Calu3 (cell line): ENCODE data around the gene GGNBP2. TPM values are rescaled to one million over a fixed set of nuclear protein-coding genes. Genes with fewer than 3 reads are reported as not detected.
A peak's percentile ranks its signal among the peaks of the same experiment; 100 is the strongest.

Experiments
- BruUV-seq: library from RNA; stranded (reverse); fragments of 400-500 nt; replicated peaks from 2 replicates; lab custom pipeline; 2021; lab: Mats Ljungman, UMichigan
- CTCF ChIA-PET: fragments of 300-600 bp; sonication (Branson Sonifier 250); formaldehyde crosslinking; loops from one replicate; lab custom pipeline; 2022; ENCODE audit warnings: antibody characterized with exemption; lab: Charles Lee
- DNase-seq: peaks from one replicate; pipeline ENCODE4 v3.0.0; 2022
- H3K27ac Mint-ChIP-seq: one replicate; pipeline ENCODE4 v1.8.0; 2022; ENCODE audit warnings: mixed read lengths; ENCODE audit not compliant: unreplicated experiment
- H3K27me3 Mint-ChIP-seq: one replicate; pipeline ENCODE4 v1.8.0; 2022; ENCODE audit warnings: mixed read lengths; ENCODE audit not compliant: unreplicated experiment
- H3K36me3 Mint-ChIP-seq: one replicate; pipeline ENCODE4 v1.8.0; 2022; ENCODE audit warnings: mild to moderate bottlenecking, moderate library complexity, mixed read lengths; ENCODE audit not compliant: insufficient read depth, unreplicated experiment
- H3K4me1 Mint-ChIP-seq: one replicate; pipeline ENCODE4 v1.8.0; 2022; ENCODE audit warnings: mild to moderate bottlenecking, low read depth, mixed read lengths; ENCODE audit not compliant: unreplicated experiment
- H3K4me3 Mint-ChIP-seq: one replicate; pipeline ENCODE4 v1.8.0; 2022; ENCODE audit warnings: mild to moderate bottlenecking, low read depth, moderate library complexity, mixed read lengths; ENCODE audit not compliant: unreplicated experiment
- H3K9me3 Mint-ChIP-seq: one replicate; pipeline ENCODE4 v1.8.0; 2022; ENCODE audit warnings: low read depth, mixed read lengths; ENCODE audit not compliant: unreplicated experiment
- intact Hi-C: fragments of 100-400 bp; cut with micrococcal nuclease; formaldehyde crosslinking; loops from one replicate; pipeline ENCODE4 v1.10.0; 2022; ENCODE audit not compliant: unreplicated experiment
- total RNA-seq: library from RNA; stranded (reverse); gene quantifications from 2 replicates; pipeline ENCODE4 v1.2.3, GENCODE V29; 2022
- TF ChIP-seq, protein P1 (sequence below): fragments of 200-600 bp; IDR thresholded peaks from one replicate; pipeline ENCODE4 v1.8.0; 2022; ENCODE audit warnings: antibody characterized with exemption; ENCODE audit not compliant: unreplicated experiment

GGNBP2 gene
- total RNA-seq, 1 experiment from 2014 or later, result 266 TPM

DNA sequence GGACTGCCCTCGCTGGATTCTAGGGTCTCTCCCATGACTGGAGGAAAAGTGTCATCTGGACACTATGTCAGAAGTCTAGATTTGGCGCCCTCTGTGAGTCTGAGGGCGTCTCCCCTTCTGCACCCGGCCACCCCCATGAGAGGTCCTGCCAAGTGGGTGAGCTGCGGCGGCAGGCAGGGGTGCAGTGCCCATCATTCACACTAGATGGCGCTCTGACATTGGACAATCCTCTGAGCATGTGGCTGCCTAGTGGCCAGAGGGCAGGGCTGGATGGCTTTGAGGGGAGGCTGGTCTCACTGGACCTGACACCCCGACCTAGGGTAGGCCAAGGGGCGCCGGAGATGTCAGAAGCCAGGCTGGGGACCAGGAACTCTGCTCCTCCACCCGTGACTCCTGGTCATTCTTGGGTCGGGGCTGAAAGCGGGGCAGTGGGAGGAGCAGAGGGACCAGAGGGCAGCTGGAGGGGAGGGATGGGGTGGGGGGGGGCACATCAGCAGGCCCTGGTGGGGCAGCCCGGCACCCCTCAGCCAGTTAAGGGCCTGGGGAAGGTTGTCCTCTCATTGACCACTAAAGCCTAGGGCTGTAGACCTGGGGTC, 84.6 kb downstream of the GGNBP2 start:
- Mint-ChIP-seq H3K36me3 (no peaks in the 10 kb centered on the region), H3K4me1 (no peaks in the 10 kb centered on the region)
- peak; percentile 99 for DNase-seq

DNA sequence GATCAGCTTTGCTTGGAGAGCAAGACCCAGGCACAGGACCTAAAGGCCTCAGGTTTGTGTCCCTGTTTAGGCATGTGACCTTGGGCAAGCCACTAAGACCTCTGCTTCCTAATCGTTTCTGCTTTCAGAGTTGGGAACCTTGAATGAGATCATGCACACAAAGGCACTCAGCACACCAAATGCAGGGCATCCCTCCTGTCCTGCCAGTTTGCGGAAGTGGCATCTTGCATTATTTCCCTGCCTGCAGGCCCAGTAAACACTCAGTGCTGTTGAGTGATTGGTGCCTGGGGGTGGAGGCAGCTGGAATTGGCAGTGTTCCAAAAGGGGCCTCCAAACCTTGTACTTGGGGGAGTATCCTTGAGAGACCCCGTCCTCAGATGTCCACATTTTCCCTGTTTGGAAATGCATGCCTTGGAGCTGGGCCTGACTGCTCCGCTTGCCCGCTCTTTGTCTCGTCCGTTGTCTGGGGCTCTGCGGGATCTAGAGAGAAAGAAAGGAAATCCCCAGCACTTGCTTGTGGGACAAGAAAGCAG, 85.3 kb downstream of the GGNBP2 start:
- TF ChIP-seq, protein P1, sequence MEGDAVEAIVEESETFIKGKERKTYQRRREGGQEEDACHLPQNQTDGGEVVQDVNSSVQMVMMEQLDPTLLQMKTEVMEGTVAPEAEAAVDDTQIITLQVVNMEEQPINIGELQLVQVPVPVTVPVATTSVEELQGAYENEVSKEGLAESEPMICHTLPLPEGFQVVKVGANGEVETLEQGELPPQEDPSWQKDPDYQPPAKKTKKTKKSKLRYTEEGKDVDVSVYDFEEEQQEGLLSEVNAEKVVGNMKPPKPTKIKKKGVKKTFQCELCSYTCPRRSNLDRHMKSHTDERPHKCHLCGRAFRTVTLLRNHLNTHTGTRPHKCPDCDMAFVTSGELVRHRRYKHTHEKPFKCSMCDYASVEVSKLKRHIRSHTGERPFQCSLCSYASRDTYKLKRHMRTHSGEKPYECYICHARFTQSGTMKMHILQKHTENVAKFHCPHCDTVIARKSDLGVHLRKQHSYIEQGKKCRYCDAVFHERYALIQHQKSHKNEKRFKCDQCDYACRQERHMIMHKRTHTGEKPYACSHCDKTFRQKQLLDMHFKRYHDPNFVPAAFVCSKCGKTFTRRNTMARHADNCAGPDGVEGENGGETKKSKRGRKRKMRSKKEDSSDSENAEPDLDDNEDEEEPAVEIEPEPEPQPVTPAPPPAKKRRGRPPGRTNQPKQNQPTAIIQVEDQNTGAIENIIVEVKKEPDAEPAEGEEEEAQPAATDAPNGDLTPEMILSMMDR, result no peak
- Mint-ChIP-seq H3K36me3 (no peaks in the 10 kb centered on the region), H3K27me3 (peaks cover 60% of the 10 kb centered on the region), H3K4me3 (no peak overlapping the region), H3K9me3 (no peaks in the 10 kb centered on the region), H3K4me1 (no peaks in the 10 kb centered on the region), H3K27ac (no peak overlapping the region)
- intact Hi-C loops, result loop anchor here (1.0 to 10.0 kb wide), 7 partner anchors 77 to 743 kb away; no protein-coding TSS in a partner anchor
- BruUV-seq, result no TSS peak
- CTCF ChIA-PET, result interaction anchor here (0.6 to 3.1 kb wide), 8 partner anchors 19 to 744 kb away, joined by 3 to 30 read pairs (median 6); partner anchors contain the start of gene MRM1
- no peak for DNase-seq

More for the DNA sequence above, 84.6 kb downstream of the GGNBP2 start:
- Mint-ChIP-seq H3K27ac (no peak overlapping the region), H3K4me3 (no peak overlapping the region), H3K9me3 (no peaks in the 10 kb centered on the region), H3K27me3 (peaks cover 53% of the 10 kb centered on the region)
- TF ChIP-seq, protein P1, result peak; percentile 100
- CTCF ChIA-PET, result interaction anchor here (0.5 to 3.1 kb wide), 17 partner anchors 16 to 744 kb away, joined by 3 to 30 read pairs (median 4); partner anchors contain the start of gene MRM1
- BruUV-seq, result no TSS peak
- intact Hi-C loops, result loop anchor here (1.0 to 10.0 kb wide), 7 partner anchors 77 to 744 kb away; no protein-coding TSS in a partner anchor

DNA sequence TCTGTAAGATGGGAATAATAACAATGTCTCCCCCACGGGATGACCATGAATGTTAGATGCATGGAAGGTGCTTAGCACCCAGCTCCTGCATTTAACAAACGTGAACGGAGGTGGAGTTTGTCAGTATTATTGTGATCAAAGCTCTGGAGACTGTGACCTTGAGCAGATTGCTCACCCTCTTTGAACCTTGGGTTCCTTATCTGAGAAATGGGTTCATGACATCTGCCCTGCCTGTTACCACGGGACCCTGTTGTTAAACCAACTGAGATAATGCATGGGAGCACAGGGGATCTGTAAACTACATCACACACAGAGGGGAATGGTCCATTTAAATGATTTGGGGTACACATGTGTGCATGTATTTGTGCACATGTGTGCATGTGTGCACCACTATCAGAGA, 86.3 kb downstream of the GGNBP2 start:
- H3K27ac Mint-ChIP-seq, result no peak overlapping the region
- H3K4me3 Mint-ChIP-seq, result no peak overlapping the region
- H3K9me3 Mint-ChIP-seq, result no peaks in the 10 kb centered on the region
- no peaks in the 10 kb centered on the region for H3K36me3 Mint-ChIP-seq
- no peaks in the 10 kb centered on the region for H3K4me1 Mint-ChIP-seq
- CTCF ChIA-PET, result interaction anchor here (0.5 to 0.6 kb wide), 3 partner anchors 34 to 939 kb away, joined by 3 to 4 read pairs (median 3); no protein-coding TSS in a partner anchor
- no TSS peak for BruUV-seq
- intact Hi-C loops, result no loop called here
- no peak for DNase-seq
- TF ChIP-seq, protein P1, result no peak
- H3K27me3 Mint-ChIP-seq, result peaks cover 69% of the 10 kb centered on the region

DNA sequence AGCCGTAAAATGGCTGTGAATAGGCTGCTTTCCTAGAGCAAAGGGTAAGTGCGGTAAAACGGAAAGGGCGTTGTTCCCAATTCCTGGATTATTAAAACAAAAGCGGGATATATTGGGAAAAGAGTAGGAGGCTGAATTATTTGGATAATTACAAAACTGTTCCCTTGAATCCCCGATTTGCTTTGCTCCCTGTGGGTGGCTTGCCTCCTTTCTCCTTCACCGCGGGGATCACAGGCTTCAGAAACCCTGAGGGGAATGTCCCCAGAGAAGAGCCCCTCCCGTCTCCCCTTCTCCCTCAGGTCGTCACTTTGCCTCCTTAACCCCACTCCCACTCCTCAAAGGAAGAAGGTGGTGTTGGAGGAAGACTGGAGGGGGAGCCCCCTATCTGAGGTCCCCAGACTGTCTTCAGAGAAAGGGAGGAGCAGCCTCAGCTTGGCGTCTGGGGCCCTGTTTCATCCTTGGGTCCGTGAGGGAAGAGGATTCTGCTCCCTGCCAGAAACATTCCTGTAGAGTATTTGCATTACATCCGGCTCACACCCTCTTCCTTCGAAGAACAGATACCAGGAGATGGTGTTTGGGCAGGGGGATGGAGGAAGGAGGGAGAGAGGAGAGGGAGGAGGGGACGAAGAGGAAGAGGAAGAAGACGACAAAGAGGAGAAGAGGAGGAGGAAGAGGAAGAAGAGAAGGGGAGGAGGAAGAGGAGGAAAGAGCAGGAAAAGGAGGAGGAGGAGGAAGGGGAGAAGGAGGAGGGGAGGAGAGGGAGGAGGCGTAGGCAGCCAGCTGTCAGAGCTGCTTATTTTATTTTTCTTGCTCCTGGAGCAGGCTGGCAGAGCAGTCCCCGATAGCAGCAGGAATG, 88.4 kb downstream of the GGNBP2 start:
- Mint-ChIP-seq H3K4me3 (no peak overlapping the region), H3K27ac (no peak overlapping the region), H3K9me3 (no peaks in the 10 kb centered on the region), H3K4me1 (no peaks in the 10 kb centered on the region), H3K27me3 (peaks cover 91% of the 10 kb centered on the region), H3K36me3 (no peaks in the 10 kb centered on the region)
- CTCF ChIA-PET, result interaction anchor here (0.6 to 1.5 kb wide), 6 partner anchors 10 to 426 kb away, joined by 3 to 5 read pairs (median 4); no protein-coding TSS in a partner anchor
- no TSS peak for BruUV-seq
- TF ChIP-seq, protein P1, result no peak
- intact Hi-C loops, result no loop called here
- DNase-seq, result no peak
